HG02970 (cell line): Measurements from ENCODE around the gene FTO.

Source experiments
- ATAC-seq: cut with Tn5 transposase; IDR thresholded peaks from one replicate; pipeline ENCODE4 v1.9.1; 2021; ENCODE audit warnings: mild to moderate bottlenecking, moderate library complexity, moderate number of reproducible peaks; ENCODE audit not compliant: unreplicated experiment, low FRiP score

Gene FTO

DNA sequence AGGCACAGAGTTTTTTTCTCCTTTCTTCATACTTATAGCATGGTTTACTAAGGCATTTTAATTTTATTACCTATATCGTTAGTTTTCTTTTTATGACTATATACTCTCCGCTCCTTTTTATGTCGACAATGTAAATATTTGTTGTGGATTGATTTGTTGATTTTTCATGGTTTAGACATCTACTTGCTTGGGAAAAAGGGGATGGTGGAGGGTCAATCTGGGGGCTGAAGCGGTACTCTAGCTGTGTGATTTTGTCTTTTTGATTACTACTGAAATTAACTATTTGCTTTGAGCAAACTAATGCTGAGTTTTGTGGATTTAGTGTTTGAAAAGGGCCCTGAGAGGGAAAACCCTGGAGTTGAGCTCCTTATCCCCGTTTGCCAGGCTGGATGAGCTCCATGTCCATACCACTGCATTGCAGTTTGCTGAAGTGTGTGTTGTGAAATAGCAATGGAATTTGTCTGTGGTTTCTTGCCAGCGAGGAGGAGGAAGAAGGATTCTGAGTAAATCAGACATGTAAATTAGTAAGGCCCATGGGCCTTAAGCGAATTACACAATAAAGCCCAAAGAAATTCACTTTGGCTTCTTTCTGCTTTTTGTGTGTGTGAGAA is 72.0 kb downstream of the FTO start:
- ATAC-seq, result no peak

DNA sequence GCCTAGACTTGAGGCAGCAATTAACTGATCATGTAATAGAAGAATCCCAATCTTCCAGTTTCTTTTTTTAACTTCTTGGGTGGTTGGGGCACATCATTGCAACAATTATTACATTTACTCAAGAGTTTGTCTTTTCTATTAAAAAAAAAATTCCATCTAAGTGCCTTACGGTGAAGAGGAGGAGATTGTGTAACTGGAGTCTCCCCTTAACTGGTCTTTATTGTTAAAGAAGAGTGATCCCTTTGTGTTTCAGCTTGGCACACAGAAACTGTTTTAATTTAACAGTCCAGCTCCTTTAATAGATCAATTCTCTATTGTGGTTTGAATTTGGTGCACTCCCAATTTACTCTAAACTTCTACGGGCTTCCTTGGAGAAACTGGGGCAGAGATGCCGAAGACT is 75.2 kb downstream of the FTO start:
- no peak for ATAC-seq

GRCh38 chr16:53780051-53780450 is 76.1 kb downstream of the FTO start:
- no peak for ATAC-seq

DNA sequence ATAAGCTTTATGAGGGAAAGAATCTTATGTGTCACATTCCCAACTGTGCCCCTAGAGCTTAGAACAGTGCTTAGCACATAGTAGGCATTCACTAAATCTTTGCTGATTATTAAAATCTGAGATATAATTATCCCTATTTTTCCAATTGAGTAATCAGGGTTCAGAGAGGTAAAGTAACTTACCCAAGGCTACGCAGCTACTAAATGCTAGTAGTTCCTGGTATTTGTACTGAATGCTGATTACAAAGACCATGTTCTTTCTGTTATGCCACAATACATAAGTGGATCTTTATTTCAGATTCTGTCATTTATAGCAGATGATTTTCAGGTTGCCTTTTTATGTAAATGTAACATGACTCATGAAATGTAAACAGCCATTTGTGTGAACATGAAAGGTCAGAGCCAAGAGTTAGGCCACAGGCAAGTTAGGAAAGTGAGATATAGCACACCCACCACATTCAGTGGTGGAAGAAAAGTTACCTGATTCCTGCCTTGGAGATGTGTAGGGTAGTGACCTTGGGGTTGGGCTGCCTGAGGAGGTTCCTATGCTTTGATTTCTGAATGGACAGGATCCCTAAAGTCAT is 77.2 kb downstream of the FTO start:
- no peak for ATAC-seq

GRCh38 chr16:53782148-53782547 is 78.2 kb downstream of the FTO start:
- no peak for ATAC-seq

DNA sequence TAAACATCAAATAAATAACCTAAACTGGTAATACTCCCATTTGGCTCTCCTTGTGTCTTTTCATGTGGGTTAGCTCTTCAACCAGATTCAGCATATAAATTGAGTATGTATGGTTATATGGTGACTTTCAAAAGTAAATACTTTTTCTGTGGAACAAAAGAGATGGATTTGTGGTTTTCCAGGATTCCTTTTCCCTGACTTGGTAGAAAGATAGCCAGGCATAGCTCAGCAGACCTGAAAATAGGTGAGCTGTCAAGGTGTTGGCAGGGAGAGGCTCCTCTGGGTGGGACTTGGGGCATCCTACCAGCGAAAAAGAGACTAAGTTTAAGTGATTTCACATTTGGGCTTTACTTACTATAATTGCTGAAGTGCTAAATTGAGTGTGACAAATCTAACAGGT is 80.3 kb downstream of the FTO start:
- no peak for ATAC-seq

DNA sequence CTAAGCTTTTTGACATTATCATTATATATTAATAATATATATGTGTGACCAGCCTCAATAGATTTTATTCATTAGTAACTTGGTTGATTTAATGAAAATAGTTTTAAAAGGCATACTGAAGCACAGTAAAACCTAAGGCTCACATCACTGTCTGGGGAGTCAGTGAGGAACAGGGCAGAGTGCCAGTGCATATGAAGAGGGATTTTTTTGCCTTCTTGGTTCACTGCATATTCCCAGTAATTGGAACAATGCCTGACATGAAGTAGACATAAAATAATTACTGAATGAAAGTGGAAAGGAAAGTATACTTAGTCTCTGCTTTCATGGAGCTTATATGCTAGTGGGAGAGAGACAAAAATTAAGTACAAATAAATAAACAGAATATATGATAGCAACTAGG is 81.1 kb downstream of the FTO start:
- no peak for ATAC-seq

GRCh38 chr16:53785916-53786315 is 82.0 kb downstream of the FTO start:
- ATAC-seq, result no peak

GRCh38 chr16:53787423-53787822 is 83.5 kb downstream of the FTO start:
- ATAC-seq, result no peak

DNA sequence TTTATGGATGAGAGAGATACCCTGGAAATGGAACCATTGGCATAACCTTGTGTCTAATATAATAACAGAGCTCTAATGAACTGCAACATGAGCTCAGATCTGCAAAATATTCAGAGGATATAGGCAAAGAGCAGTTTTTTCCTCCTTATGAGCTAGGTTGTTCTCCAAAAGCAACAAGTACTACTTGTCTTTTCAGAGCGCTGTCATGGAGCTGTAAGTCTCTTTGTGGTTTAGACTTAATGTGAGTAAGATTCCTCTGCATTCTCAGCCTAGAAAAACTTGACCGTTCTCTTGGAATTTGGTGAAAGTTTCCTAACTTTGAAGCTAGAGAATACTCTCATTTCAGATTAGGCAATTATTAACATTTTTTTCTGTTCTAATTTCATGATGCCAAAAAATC is 85.2 kb downstream of the FTO start:
- ATAC-seq, result no peak

GRCh38 chr16:53792161-53792951 is 88.4 kb downstream of the FTO start:
- ATAC-seq, result no peak

DNA sequence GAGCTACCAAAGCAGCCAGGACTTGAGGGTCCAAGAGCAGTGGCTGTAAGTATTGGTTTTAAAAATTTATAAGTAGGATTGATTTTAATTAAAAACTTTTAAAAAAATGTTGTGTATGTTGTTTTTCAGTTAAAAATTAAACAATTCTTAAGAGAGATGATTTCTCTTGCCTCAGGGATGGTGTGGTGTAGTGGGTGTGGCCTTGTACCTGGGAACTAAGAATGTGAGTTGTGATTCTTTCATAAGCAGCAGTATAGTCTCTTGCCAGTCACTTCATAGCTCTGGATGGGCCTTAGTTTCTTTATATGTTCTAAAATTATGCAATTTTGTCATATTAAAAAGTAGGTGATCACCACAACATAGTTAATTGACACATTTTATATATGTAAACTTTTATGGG is 99.5 kb downstream of the FTO start:
- ATAC-seq, result no peak

DNA sequence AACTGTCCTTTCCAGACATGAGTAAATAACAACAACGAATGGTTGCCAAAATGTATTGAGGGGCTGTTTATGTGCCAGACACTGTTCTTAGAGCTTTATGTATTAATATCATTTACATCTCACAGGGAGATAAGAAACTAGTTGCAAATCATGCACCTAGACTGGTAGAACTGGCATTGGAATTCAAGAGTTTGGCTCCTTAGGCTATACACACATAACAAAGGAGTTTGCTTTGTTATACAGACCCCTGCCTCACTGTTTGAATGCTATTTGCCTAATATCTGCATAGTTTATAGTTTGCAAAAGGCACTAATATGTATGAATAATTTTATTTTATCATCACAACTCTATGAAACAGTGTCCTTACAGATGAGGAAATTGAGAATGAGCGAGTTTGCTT is 100.0 kb downstream of the FTO start:
- no peak for ATAC-seq

DNA sequence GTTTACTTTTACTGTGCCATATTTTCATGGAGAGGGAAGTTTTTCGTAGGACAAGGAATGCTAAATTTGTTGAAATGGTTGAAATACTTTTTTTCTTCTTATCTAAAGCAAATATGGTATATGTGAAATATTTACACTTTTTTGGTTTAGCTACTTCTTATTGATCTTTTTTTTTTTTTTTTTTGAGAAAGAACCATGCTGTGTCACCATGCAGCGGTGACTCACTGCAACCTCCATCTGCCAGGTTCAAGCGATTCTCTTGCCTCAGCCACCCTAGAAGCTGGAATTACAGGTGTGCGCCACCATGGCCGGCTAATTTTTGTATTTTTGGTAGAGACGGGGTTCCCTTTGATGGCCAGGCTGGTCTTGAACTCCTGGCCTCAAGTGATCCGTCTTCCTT is 100.5 kb downstream of the FTO start:
- ATAC-seq, result no peak

- no peak for ATAC-seq
Observed at GRCh38 chr16:53805113-53805512, 101.2 kb downstream of the FTO start.

DNA sequence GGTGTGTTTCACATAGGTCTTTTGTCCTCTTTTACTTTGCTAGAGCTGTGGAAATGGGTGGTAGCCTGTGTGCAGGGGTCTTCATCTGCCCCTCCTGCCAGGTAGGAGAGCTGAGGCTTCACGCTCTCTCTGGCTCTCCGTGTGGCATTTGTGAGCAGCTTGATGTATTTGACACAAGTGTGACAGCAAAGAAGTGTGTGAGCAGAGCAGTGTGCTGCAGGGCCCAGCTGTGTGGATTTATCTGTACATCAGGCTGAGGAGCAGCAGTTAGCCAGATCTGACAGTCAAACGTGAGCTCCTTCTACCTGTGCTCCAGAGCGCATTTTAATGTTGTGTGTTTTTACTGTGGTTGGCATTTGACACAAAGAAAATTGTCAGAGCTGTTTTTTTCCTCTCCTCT is 101.8 kb downstream of the FTO start:
- no peak for ATAC-seq

- no peak for ATAC-seq
Observed at GRCh38 chr16:53809088-53809932, 105.4 kb downstream of the FTO start.

DNA sequence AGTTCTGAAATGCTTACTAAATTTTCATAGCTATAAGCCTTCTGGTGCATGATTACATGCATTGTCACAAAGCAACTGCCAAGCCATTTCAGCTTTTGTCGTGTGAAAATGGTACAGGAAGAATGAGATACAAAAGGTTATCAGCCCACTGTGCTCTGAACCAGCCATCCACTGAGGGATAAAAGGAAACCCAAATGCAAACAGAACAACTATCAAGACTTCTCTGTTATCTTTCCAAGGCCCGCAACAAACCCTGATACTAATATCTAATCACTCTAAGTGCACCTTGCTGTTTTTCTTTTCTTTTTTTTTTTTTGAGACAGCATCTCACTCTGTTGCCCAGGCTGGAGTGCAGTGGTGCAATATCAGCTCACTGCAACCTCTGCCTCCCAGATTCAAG is 109.0 kb downstream of the FTO start:
- no peak for ATAC-seq

- ATAC-seq, result no peak
Observed at GRCh38 chr16:53814801-53815200, 110.8 kb downstream of the FTO start.

GRCh38 chr16:53816211-53816836 is 112.4 kb downstream of the FTO start:
- ATAC-seq, result no peak
